GM11168 (cell line): Measurements from ENCODE around the gene CHCHD6.

Source experiments
- in situ Hi-C: fragments of 300-500 bp; cut with MboI; formaldehyde crosslinking; loops from one replicate; pipeline ENCODE4 v1.12.0; 2022; ENCODE audit warnings: low sequenced_read_pairs; ENCODE audit not compliant: unreplicated experiment

CHCHD6 gene, protein sequence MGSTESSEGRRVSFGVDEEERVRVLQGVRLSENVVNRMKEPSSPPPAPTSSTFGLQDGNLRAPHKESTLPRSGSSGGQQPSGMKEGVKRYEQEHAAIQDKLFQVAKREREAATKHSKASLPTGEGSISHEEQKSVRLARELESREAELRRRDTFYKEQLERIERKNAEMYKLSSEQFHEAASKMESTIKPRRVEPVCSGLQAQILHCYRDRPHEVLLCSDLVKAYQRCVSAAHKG

DNA sequence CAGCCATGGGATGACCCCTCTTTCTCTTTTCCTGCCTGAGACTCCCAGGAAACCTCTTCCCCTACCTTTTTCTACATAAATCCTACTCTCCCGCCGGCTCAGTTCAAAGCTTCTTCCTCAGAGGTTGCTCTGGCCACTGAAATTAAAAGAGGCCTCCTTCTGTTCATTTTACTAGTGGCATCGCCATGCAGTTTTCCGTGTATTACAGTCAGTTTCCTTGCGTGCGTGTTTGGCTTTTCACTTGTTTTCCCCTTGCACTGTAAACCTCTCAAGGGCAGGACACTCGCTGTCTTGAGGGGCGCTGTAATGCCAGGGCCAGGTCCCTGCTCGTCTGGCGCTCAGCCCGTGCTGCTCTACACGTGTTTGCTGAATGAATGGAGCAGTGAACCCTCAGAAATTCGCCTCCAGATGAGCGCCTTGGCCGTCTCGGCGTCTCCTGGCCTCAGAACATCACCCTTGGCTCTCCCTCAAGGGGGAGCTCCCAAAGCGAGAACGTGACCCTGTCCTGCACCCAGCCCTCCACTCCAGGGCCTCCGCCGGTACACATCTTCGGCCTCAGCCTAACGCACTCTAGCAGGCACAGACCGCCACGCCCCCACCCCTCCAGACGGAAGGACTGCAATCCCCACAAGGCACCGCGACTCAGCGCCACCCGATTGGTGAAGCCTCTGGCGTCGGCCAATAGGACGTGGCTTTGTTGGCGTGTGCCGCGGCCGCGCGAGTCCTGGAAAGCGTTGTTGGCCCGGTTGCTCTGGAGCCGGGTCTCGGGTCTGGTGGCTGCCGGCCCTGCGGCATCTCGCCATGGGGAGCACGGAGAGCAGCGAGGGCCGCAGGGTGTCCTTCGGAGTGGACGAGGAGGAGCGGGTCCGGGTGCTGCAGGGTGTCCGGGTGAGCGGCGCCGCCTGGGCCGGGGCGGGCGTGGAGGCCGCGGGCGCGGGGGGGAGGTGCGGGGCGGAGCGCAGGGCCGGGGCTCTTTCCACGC lies at the start of gene CHCHD6:
CHCHD6 (plus strand) TSS at position 729 of the 982 bp plus-strand sequence; CDS start at position 802, 73 bp downstream.
- in situ Hi-C loops: no loop called here

DNA sequence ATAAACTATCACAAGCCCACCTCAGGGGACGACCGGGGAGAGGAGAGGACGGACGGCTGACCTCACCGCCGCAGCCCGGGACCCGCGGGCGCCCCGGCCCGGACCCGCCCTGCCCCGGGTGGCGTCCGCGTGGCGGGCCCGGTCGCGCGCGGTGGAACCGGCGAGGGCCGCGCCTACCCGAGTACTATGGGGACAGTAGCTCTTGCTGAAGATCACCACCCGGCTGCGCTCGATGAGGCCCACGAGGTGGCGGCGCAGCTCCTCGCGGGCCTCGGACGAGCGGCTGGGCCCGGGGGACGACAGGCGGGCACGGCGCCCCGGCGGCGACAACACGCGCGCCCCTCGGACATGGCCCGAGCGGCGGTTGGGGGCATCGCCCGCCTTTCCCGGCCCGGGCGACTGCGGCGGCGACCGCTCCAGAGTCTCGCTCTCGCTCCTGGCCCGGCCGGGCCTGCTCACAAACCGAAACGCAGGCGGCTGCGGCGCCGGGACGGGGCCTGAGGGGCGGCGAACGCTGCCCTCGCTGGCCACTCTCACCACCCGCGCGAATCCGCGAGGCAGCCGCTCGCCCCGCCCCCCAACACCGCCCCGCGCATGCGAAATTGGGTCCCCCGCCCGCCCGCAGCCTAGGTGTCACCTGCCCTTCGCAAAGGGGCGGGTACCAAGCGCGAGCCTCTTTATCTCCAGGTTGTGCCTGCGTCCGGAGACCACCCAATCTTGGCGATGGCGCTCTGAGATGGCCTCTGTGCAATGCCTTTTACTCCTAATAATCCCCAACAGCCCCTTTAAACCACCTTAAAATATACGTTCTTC lies 49.3 kb upstream of the CHCHD6 start, which contains the start of gene TXNRD3:
TXNRD3 (minus strand) TSS at position 554 of the 813 bp plus-strand sequence.
- in situ Hi-C loops: no loop called here

GRCh38 chr3:126655887-126656286 lies 48.2 kb upstream of the CHCHD6 start:
- in situ Hi-C loops: no loop called here

DNA sequence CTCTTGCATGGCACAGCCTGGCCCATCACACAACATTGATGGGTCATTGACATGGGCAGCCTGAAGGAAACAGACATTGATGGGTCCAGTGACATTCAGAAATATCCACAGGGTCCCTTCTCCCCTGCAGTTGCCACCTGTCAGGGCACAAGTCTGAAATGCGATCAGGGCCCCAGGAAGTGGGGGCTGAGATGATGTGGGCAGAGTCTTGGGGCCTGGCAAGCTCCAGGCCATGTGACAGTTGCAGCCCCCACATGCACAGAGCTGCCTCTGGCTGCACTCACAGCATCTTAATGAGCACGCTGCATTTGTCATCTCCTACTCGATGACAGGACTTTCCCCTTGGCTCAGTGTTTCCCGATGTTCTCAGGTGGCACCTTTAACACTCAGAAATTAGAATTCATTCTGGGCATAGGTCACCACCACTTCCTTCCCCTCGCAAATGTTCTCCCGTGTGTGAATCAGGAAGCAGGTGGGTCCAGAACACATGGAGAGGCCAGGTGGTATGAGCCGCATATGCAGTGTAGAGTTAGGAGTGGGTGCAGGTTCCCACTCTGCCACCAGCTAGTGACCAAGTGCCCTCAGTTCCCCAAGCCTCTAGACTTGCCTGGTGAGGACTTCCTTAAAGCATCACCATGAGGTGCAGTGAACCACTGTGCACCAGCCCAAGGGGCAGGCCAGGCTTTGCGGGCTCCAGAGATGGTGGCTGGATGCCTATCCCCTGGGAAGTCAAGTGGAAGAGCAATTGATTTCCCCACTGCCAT lies 47.5 kb upstream of the CHCHD6 start:
- in situ Hi-C loops: no loop called here

DNA sequence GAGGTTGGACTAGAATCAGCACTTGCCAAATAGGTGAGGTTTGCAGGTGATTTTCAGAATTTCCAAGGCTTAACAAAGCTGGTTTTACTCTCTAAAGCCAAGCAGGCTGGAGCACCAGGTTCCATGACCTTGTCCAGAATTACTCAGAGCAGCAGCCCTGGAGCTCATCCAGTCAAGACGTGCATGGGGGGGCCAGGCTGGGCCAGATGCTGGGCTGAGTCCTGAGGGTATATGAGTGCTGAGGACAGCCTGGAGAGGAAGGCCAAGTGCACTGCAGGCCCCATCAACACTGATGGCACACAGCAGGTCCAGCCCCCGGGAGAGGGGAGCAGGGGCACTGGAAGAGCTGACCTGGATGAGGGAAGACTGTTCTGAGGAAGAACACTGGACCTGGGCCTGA lies 46.1 kb upstream of the CHCHD6 start:
- in situ Hi-C loops: no loop called here

DNA sequence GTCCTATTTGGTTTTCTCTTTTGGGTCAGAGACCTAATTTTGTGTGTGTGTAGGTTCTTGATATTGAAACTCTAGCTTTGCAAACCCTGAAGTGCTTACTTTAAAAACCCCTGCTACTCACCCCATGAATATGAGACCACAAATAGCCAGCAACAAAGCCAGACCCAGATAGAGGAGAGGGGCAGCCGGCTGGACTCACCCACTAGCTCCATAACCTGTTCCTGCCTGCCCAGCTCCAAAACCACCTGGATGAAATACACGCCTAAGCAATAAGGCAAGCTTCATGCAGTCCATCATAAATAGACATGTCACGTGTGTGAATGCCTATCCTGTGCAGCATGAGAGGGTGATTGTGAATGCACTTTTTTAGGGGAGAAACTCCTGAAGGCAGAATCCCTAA lies 45.5 kb upstream of the CHCHD6 start:
- in situ Hi-C loops: no loop called here

DNA sequence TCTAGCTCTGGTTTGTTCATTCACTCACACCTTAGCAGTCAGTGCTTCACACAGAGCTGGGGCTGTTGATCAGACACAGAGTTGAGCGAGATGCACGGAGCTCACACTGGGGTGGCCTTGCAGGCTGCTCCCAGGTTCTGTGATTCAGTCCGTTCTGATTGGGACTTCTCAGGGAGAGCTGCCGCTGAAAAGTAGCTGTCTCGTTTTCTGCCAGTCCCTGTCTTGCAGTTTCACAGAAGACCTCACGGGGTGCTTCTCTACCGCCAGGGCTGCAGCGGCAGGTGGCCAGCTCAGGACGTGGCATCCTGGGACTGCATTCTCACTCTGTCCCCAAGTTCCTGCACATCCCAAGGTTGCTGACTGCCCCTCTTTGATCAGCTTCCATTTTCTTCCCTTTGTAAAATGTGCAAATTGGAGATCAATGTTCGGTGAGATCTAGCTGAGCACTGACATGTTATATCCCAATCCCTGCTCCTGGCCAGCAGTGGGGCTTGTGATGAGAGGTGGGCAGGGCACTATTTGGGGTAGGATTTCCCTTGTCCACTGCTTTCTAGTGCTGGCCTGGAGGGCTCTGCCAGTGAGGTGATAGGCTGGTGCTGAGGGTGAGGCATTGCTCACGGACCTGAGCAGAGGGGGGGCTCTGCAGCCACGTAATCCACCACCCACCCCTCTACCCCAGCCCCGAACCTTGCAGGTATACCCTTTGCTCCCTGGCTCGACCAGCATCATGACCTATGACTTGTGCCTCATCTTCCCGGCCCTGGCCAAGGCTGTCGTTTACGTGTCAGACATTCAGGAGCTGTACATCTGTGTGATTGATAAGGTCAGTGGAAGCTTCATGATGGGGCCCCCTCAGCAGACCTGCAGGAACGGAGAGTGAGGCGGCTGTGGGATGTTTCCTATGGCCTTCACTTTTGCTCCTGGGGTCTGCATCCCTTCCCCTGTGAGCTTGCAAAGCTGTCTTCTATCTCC lies 43.8 kb upstream of the CHCHD6 start:
- in situ Hi-C loops: no loop called here

- in situ Hi-C loops: no loop called here
These were observed 42.3 kb upstream of the CHCHD6 start for GRCh38 chr3:126661532-126662364.

GRCh38 chr3:126663257-126663656 lies 40.8 kb upstream of the CHCHD6 start:
- in situ Hi-C loops: no loop called here

GRCh38 chr3:126663750-126664149 lies 40.3 kb upstream of the CHCHD6 start:
- in situ Hi-C loops: no loop called here

DNA sequence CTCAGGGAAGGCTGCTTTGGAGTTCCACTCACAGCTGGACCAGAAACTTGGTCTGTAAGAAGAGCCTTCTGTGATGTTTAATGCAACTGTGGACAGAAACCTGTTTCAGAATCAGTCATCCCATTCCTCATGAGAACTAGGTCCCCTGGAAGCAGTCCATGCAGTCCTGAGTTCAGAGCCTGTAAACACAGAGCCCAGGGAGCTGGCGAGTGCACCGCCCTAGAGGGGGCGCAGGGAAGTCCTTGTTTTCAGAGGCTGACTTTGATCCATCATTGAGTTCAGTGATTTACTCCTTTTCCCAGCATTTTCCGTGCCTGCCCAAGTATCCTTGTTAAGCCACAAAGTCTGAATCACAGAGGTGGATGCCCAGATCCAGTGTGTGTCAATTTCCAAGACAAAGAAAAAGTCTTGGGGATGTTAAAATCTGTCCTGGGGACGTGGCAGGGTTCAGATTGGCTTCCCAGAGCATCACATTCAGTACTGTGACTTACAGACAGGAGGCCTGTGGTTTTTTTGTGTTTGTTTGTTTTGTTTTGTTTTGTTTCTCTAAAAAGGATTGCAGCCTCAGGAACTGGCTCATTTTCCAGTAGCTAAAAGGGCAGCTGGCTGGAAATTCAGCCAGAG lies 39.3 kb upstream of the CHCHD6 start:
- in situ Hi-C loops: no loop called here

DNA sequence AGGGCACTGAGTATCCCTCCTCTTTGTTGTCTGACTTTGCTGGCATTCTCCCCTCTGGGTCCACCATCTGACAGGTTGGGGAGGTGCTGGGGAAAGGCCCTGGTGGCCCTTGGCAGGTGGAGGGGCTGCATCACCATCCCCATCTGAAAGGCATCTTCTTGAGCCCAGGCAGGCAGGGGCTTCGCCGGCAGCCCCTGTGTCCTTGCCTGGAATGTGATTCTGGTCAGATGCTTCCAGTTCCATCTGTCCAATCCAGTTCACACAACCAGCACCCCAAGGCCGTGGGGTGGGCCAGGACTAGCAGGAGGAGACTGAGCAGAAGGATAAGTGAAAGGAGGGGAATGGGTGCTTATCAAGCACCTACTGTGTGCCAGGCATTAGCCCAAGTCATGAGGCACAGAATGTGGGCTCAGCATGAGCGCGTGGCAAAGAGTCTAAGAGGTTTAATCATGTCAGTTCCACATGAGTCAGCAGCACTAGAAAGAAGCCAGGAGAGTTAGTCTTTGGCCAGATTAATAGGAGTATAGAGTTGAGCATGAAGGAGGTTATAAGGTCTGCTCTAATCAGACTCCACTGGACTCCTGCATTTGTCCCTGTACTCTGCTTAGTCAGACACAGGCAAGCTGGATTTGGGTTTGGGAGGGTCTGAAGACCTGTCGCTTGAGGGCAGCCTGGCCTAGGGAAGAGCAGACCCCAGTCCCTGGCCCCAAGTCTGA lies 38.7 kb upstream of the CHCHD6 start:
- in situ Hi-C loops: no loop called here

- in situ Hi-C loops: no loop called here
These were observed 37.9 kb upstream of the CHCHD6 start for GRCh38 chr3:126665959-126666657.

- in situ Hi-C loops: no loop called here
These were observed 37.1 kb upstream of the CHCHD6 start for GRCh38 chr3:126666658-126667528.
